Stimulated activated CD4-positive, alpha-beta T cell treated with anti-CD3 and anti-CD28 coated beads, Interleukin-2, amount 100 ng/mL, for 48 hours (primary cell): ENCODE measurements around the gene HLA-DMA.
A peak's percentile ranks its signal among the peaks of the same experiment; 100 is the strongest.

Experiments used
- DNase-seq, 2 donors: peaks; one replicate each; pipeline ENCODE4 v3.0.0-alpha.2; 2020

Gene HLA-DMA

GRCh38 chr6:32974016-32974333, 21.1 kb upstream of the HLA-DMA start:
- no peak for DNase-seq

- peak in 1 of 2 donors; percentile 42 for DNase-seq
These were observed 20.5 kb upstream of the HLA-DMA start for GRCh38 chr6:32973144-32974015.

GRCh38 chr6:32972353-32973143, 19.7 kb upstream of the HLA-DMA start:
- DNase-seq = peak in 1 of 2 donors; percentile 39

GRCh38 chr6:32971581-32972352, 18.9 kb upstream of the HLA-DMA start:
- DNase-seq = peak; percentile 99

GRCh38 chr6:32971242-32971580, 18.3 kb upstream of the HLA-DMA start:
- DNase-seq = no peak

- DNase-seq = peak; percentile 78 to 81
These were observed 17.7 kb upstream of the HLA-DMA start for GRCh38 chr6:32970413-32971241.

GRCh38 chr6:32969685-32970412, 17.0 kb upstream of the HLA-DMA start:
- DNase-seq = peak; percentile 70 to 72

- DNase-seq = peak; percentile 55 to 58
These were observed 16.2 kb upstream of the HLA-DMA start for GRCh38 chr6:32968867-32969684.

GRCh38 chr6:32968093-32968866, 15.4 kb upstream of the HLA-DMA start, which contains the start of gene BRD2:
Gene BRD2, plus strand, starts transcription at chr6:32968594. Its CDS starts 4,305 bp downstream, at chr6:32972899.
- peak; percentile 92 to 93 for DNase-seq

GRCh38 chr6:32967151-32968091, 14.5 kb upstream of the HLA-DMA start:
- no peak for DNase-seq

- DNase-seq = no peak
These were observed 11.9 kb upstream of the HLA-DMA start for GRCh38 chr6:32964776-32965175.

- DNase-seq = no peak
These were observed 11.0 kb upstream of the HLA-DMA start for GRCh38 chr6:32963866-32964265.

GRCh38 chr6:32962213-32962826, 9.4 kb upstream of the HLA-DMA start:
- DNase-seq = no peak

GRCh38 chr6:32960563-32960962, 7.7 kb upstream of the HLA-DMA start:
- no peak for DNase-seq

GRCh38 chr6:32956176-32956575, 3.3 kb upstream of the HLA-DMA start:
- no peak for DNase-seq

GRCh38 chr6:32954986-32955802, 2.3 kb upstream of the HLA-DMA start:
- no peak for DNase-seq

GRCh38 chr6:32954267-32954666, 1.4 kb upstream of the HLA-DMA start:
- DNase-seq = no peak
